ENCODE measurements around the gene VAPA. TPM values are rescaled to one million over a fixed set of nuclear protein-coding genes. Genes with fewer than 3 reads are reported as not detected.

VAPA gene
- total and polyA plus RNA-seq, 3 experiments from 2014 or later: 167 to 228 (median 193) TPM

DNA sequence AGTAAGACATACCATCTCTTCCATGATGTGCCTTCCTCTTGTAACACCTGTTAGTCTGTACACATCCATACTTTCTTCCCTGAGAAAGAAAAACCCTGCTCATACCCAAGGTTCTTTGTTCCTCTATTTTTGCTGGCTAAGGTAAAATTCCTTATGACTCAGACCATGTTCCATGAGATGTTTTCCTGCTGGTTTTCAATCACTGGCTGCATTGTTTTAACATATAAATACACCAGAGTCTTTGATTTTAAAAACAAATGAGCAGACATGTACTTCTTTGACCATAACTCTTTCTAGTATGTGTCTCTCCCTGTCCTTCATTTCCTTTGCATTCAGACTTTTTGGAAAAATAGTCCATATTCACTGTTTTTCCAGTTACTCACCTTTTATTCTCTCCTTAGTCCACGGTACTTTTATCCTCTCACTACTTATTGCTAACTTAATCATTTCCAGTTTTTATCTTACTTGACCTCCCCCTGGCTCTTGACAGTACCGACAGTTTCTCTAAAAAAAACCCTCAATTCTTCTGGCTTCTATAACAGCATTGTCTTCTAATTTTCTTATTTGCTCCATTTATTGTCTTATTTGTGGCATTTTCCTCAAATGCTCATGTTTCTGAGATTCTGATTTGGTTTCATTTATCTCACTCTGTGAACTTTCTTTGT, 4.3 kb downstream of the VAPA start:
- no peak overlapping the region for H3K4me3 ChIP-seq (ENCODE audit: low read length)
- POLR2A ChIA-PET: no interaction called here
- peaks cover 75% of the 10 kb centered on the region for H3K4me1 ChIP-seq (ENCODE audit: insufficient read depth, low read length)

DNA sequence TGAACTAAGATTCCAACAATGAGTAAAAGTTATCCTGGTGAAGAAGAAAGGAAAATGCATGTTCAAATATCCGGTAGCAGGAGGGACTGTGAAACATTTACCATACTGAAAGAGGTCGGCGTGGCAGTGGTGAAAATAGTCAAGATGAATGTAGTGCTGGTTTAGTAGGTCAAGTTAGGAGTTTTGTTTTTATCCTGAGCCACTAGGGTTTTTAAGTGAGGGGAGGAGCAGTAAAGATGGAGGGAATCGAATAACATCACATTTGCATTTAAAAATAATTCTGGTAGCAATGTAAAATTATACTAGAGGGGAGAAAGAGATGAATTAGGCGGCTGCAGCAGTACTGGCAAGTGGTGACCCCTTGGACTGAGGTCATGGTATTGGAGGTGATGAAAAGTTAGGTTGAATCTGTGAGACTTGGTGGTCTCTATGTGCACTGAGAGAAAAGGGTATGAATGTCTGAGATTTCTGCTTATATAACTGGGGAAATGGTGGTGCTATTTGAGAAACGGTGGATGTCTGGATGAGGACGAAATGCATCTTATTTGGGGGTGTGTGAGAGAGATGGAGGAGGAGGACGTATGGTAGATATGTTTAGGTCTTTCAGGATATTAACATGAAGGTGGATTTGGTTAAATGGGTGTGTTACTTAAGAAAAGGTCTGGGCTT, 5.9 kb downstream of the VAPA start:
- CTCF ChIA-PET: no interaction called here
- POLR2A ChIA-PET: no interaction called here

More for the DNA sequence above, 4.3 kb downstream of the VAPA start:
- H3K9me3 Mint-ChIP-seq: no peaks in the 10 kb centered on the region
- DNase-seq: no peak
- no peaks in the 10 kb centered on the region for H3K36me3 ChIP-seq (ENCODE audit: insufficient read depth, low read length)
- H3K9me3 ChIP-seq (ENCODE audit: low read length): no peaks in the 10 kb centered on the region
- no peak overlapping the region for H3K4me3 Mint-ChIP-seq
- CTCF ChIA-PET: no interaction called here
- H3K27me3 Mint-ChIP-seq: peaks cover 0 to 1% of the 10 kb centered on the region in 2 donors
- H3K27ac ChIP-seq (ENCODE audit: low read depth, low read length): peak overlapping the region; percentile 24
- H3K36me3 Mint-ChIP-seq: peaks cover 0 to 5% (median 0%) of the 10 kb centered on the region in 3 donors
- peaks cover 25 to 32% (median 25%) of the 10 kb centered on the region in 3 donors for H3K4me1 Mint-ChIP-seq
- H3K27me3 ChIP-seq (ENCODE audit: insufficient read depth, low read length, poor library complexity, severe bottlenecking): no peaks in the 10 kb centered on the region
- H3K27ac Mint-ChIP-seq: no peak overlapping the region

DNA sequence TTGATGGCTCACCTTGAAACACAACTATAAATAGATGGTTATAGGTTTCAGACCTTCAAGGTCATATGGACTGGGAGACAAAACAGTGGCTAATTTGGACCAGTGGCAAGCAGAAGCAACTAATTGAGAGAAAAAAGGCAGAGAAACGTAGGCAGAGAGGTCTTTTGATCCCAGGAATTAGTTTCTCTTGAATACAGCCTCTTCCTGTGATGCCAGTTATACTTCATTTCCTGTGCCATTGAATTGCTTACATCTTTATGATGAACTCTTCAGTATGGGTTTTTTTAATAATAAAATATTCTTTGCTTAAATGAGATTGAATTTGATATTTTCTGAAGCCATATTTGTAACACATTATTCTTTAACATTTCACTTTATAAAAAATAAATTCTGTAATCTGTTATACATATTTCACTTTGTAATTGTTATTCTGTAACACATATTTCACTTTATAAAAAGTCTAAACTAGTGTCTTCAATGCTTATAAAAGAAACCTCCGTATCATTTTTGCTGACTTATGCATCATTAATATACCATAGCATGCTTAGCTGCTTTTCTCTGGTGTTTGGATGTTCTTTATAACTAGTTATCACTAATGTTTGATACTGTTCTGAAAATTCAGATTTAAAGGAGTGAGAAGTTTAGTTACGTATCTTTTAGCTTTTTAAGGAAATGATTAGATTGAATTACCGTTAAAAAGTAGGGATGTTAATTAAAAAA, 8.9 kb downstream of the VAPA start:
- Histone ChIP-seq H3K36me3 (ENCODE audit: insufficient read depth, low read length) (no peaks in the 10 kb centered on the region), H3K27ac (ENCODE audit: low read depth, low read length) (no peak overlapping the region), H3K4me3 (ENCODE audit: low read length) (no peak overlapping the region), H3K27me3 (ENCODE audit: insufficient read depth, low read length, poor library complexity, severe bottlenecking) (no peaks in the 10 kb centered on the region), H3K9me3 (ENCODE audit: low read length) (no peaks in the 10 kb centered on the region), H3K4me1 (ENCODE audit: insufficient read depth, low read length) (peaks cover 93% of the 10 kb centered on the region)
- peaks cover 0 to 52% (median 26%) of the 10 kb centered on the region in 3 donors for H3K4me1 Mint-ChIP-seq
- H3K4me3 Mint-ChIP-seq: peak overlapping the region in 1 of 7 donors; percentile 13
- ChIA-PET POLR2A (interaction anchor here (1.1 kb wide), 1 partner anchor 8 kb away, joined by 6 read pairs; no protein-coding TSS in a partner anchor), CTCF (interaction anchor here (1.0 kb wide), 1 partner anchor 9 kb away, joined by 3 read pairs; the partner anchor contains the start of gene VAPA)
- no peaks in the 10 kb centered on the region for H3K27me3 Mint-ChIP-seq
- H3K27ac Mint-ChIP-seq: peak overlapping the region in 1 of 8 donors; percentile 44
- H3K36me3 Mint-ChIP-seq: no peaks in the 10 kb centered on the region
- DNase-seq: no peak
- no peaks in the 10 kb centered on the region for H3K9me3 Mint-ChIP-seq

More for the DNA sequence above, 5.9 kb downstream of the VAPA start:
- H3K36me3 ChIP-seq (ENCODE audit: insufficient read depth, low read length): no peaks in the 10 kb centered on the region
- Mint-ChIP-seq H3K9me3 (no peaks in the 10 kb centered on the region), H3K4me3 (no peak overlapping the region), H3K36me3 (peaks cover 0 to 5% (median 0%) of the 10 kb centered on the region in 3 donors), H3K27me3 (peaks cover 0 to 1% of the 10 kb centered on the region in 2 donors), H3K4me1 (peaks cover 20 to 42% (median 20%) of the 10 kb centered on the region in 3 donors), H3K27ac (no peak overlapping the region)
- no peaks in the 10 kb centered on the region for H3K27me3 ChIP-seq (ENCODE audit: insufficient read depth, low read length, poor library complexity, severe bottlenecking)
- DNase-seq: no peak
- H3K4me3 ChIP-seq (ENCODE audit: low read length): no peak overlapping the region
- H3K27ac ChIP-seq (ENCODE audit: low read depth, low read length): no peak overlapping the region
- H3K4me1 ChIP-seq (ENCODE audit: insufficient read depth, low read length): peaks cover 88% of the 10 kb centered on the region
- H3K9me3 ChIP-seq (ENCODE audit: low read length): no peaks in the 10 kb centered on the region

DNA sequence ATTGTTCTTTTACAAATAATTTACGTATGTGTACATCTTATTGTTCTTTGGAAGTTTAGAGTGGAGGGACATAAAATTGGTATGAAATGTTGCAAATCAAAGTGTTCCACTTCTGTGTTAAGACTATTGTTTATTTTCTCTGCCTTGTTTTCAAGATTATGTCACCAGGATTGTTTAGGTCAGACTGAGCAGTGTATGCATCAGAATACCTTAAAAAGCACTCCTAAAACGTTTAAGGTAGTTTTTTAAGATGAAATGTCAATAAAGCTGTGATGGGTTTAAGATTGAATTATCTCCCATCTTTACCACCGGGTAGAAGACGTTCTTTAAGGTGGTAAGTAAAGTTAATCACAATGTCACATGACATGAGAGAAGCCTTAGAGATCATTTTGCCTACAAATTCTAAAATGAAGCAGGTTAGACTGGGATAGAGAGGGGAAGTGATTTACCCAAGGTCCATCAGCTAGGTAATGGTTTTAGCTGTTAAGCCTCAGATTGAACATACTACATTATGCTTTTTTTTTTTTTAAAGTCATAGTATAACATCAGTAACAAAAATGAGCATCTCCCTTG, 10.6 kb downstream of the VAPA start:
- H3K27ac Mint-ChIP-seq: peak overlapping the region in 1 of 8 donors; percentile 25
- peaks cover 88% of the 10 kb centered on the region for H3K4me1 ChIP-seq (ENCODE audit: insufficient read depth, low read length)
- H3K4me3 ChIP-seq (ENCODE audit: low read length): no peak overlapping the region
- H3K4me3 Mint-ChIP-seq: peak overlapping the region in 5 of 7 donors; percentile 12 to 45 (median 33)
- H3K36me3 ChIP-seq (ENCODE audit: insufficient read depth, low read length): no peaks in the 10 kb centered on the region
- peaks cover 0 to 67% (median 42%) of the 10 kb centered on the region in 3 donors for H3K4me1 Mint-ChIP-seq
- no peaks in the 10 kb centered on the region for H3K9me3 Mint-ChIP-seq
- no peaks in the 10 kb centered on the region for H3K36me3 Mint-ChIP-seq
- H3K9me3 ChIP-seq (ENCODE audit: low read length): no peaks in the 10 kb centered on the region
- H3K27ac ChIP-seq (ENCODE audit: low read depth, low read length): no peak overlapping the region
- H3K27me3 Mint-ChIP-seq: no peaks in the 10 kb centered on the region
- DNase-seq: no peak
- H3K27me3 ChIP-seq (ENCODE audit: insufficient read depth, low read length, poor library complexity, severe bottlenecking): no peaks in the 10 kb centered on the region
- ChIA-PET CTCF (no interaction called here), POLR2A (no interaction called here)

DNA sequence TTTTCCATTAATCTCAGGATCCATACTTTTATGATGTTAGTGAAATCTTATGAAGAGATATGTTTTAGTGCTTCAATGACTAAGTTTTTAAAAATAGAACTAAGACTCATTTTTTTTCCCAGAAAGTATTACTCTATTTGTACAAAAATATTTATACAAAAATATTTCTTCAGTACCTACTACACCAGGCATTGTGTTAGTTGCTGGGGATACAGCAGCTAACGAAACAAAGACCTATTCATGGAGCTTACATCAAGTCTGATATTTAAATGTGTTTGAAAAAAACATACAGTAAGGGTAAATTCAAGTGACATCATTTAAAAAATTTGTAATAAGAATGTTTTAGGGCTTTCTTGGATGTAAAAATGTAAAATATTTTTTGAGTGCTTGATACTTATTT, 11.6 kb downstream of the VAPA start:
- H3K27ac ChIP-seq (ENCODE audit: low read depth, low read length): no peak overlapping the region
- ChIA-PET CTCF (no interaction called here), POLR2A (no interaction called here)
- no peaks in the 10 kb centered on the region for H3K27me3 Mint-ChIP-seq
- H3K27me3 ChIP-seq (ENCODE audit: insufficient read depth, low read length, poor library complexity, severe bottlenecking): no peaks in the 10 kb centered on the region
- peak overlapping the region in 1 of 8 donors; percentile 32 for H3K27ac Mint-ChIP-seq
- H3K36me3 Mint-ChIP-seq: no peaks in the 10 kb centered on the region
- H3K9me3 ChIP-seq (ENCODE audit: low read length): no peaks in the 10 kb centered on the region
- no peak overlapping the region for H3K4me3 ChIP-seq (ENCODE audit: low read length)
- H3K4me3 Mint-ChIP-seq: no peak overlapping the region
- DNase-seq: no peak
- H3K4me1 Mint-ChIP-seq: peaks cover 3 to 72% (median 50%) of the 10 kb centered on the region in 3 donors
- peaks cover 79% of the 10 kb centered on the region for H3K4me1 ChIP-seq (ENCODE audit: insufficient read depth, low read length)
- no peaks in the 10 kb centered on the region for H3K9me3 Mint-ChIP-seq
- no peaks in the 10 kb centered on the region for H3K36me3 ChIP-seq (ENCODE audit: insufficient read depth, low read length)

DNA sequence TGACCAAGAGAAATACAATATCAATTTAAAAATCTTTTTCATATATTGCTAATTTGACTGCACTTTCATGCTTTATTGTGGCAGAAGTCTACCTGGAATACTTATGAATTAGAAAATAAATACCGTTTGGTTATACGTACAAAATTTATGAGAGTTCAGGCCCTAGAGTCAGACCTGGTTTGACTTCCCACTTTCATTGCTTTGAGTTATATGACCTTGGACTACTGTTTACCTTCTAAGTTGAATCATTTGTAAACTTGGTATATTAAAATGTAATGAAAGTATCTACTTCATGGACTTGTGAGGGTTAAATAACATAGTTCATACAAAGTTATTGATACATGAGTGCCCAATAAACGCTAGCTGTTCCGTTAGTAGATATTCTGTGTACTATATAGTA, 12.0 kb downstream of the VAPA start:
- Histone ChIP-seq H3K4me1 (ENCODE audit: insufficient read depth, low read length) (peaks cover 75% of the 10 kb centered on the region), H3K27me3 (ENCODE audit: insufficient read depth, low read length, poor library complexity, severe bottlenecking) (no peaks in the 10 kb centered on the region), H3K4me3 (ENCODE audit: low read length) (no peak overlapping the region), H3K36me3 (ENCODE audit: insufficient read depth, low read length) (no peaks in the 10 kb centered on the region), H3K27ac (ENCODE audit: low read depth, low read length) (no peak overlapping the region), H3K9me3 (ENCODE audit: low read length) (no peaks in the 10 kb centered on the region)
- no peak overlapping the region for H3K27ac Mint-ChIP-seq
- H3K36me3 Mint-ChIP-seq: no peaks in the 10 kb centered on the region
- H3K9me3 Mint-ChIP-seq: no peaks in the 10 kb centered on the region
- no peaks in the 10 kb centered on the region for H3K27me3 Mint-ChIP-seq
- CTCF ChIA-PET: no interaction called here
- no peak for DNase-seq
- POLR2A ChIA-PET: no interaction called here
- peak overlapping the region in 2 of 7 donors; percentile 17 to 18 for H3K4me3 Mint-ChIP-seq
- H3K4me1 Mint-ChIP-seq: peaks cover 5 to 74% (median 53%) of the 10 kb centered on the region in 3 donors

DNA sequence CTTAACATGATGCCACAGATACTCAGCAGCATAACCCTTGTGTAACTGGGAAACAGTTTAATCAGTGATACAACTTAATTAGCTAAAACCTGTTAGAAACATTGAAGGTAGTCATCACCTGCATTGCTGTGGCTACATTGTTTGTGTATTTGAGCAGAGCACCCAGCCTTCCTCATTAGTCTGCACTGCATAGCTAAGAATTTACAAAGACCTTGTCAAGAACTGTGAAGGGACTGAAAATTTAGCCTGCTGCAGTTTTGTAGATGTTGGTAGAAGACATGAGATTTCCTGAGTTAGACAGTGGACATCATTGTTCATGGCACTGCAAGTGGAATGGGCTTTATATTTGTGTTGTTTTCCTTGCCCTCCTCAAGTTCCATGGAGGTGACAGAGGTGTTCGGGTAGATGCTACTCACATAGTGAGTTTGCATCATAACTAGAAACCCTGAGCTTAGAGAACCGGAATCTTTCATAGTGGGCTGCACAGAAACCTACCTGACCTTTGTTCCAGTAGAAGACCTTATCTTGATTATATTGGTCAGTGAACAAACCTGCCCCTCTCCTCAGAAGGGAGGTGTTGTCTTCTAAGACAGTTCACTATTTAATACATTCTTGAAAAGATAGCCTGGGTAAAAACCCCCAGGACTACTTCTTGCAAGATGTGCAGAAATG, 12.5 kb downstream of the VAPA start:
- H3K9me3 Mint-ChIP-seq: no peaks in the 10 kb centered on the region
- Histone ChIP-seq H3K36me3 (ENCODE audit: insufficient read depth, low read length) (no peaks in the 10 kb centered on the region), H3K27me3 (ENCODE audit: insufficient read depth, low read length, poor library complexity, severe bottlenecking) (no peaks in the 10 kb centered on the region), H3K4me1 (ENCODE audit: insufficient read depth, low read length) (peaks cover 69% of the 10 kb centered on the region), H3K27ac (ENCODE audit: low read depth, low read length) (no peak overlapping the region), H3K4me3 (ENCODE audit: low read length) (no peak overlapping the region), H3K9me3 (ENCODE audit: low read length) (no peaks in the 10 kb centered on the region)
- CTCF ChIA-PET: no interaction called here
- H3K4me3 Mint-ChIP-seq: peak overlapping the region in 3 of 7 donors; percentile 29 to 44 (median 40)
- H3K27ac Mint-ChIP-seq: peak overlapping the region in 4 of 8 donors; percentile 9 to 70 (median 28)
- no peak for DNase-seq
- POLR2A ChIA-PET: no interaction called here
- H3K27me3 Mint-ChIP-seq: no peaks in the 10 kb centered on the region
- H3K4me1 Mint-ChIP-seq: peaks cover 10 to 80% (median 58%) of the 10 kb centered on the region in 3 donors
- no peaks in the 10 kb centered on the region for H3K36me3 Mint-ChIP-seq
